SH-SY5Y (cell line): ENCODE results near the gene MAGI2.

Source experiments
- GATA2 ChIP-seq: IDR thresholded peaks from 2 replicates; pipeline ENCODE4 v1.6.1; 2011; ENCODE audit warnings: mild to moderate bottlenecking, low read depth, low read length
- GATA3 ChIP-seq: IDR thresholded peaks from 2 replicates; pipeline ENCODE4 v1.6.1; 2011; ENCODE audit warnings: low read depth, mild to moderate bottlenecking, low read length, moderate library complexity

- TF ChIP-seq GATA3 (no peak), GATA2 (no peak)
Measured at GRCh38 chr7:79244482-79244881, 209.0 kb downstream of the MAGI2 start.
